ENCODE results near the gene ATXN10.

The ATXN10 gene

GRCh38 chr22:45762545-45763235 lies 91.1 kb downstream of the ATXN10 start:
- H2BK5ac ChIP-seq (ENCODE audit: low read depth, low read length, poor library complexity), result no peak overlapping the region
- H2BK12ac ChIP-seq (ENCODE audit: low read length), result no peak overlapping the region
- no peaks in the 10 kb centered on the region for H3K9me3 ChIP-seq (ENCODE audit: insufficient read depth, low read depth, low read length)
- no CpG with 5 or more reads among the region's 7 CpGs for WGBS (ENCODE audit: extremely low coverage, insufficient coverage, insufficient read length)
- H3K79me1 ChIP-seq (ENCODE audit: low read length), result peaks cover 8% of the 10 kb centered on the region
- H3K27ac ChIP-seq (ENCODE audit: low read depth, low read length), result peak overlapping the region; percentile 43
- H3K4ac ChIP-seq (ENCODE audit: low read depth, low read length), result no peak overlapping the region
- H3K4me2 ChIP-seq (ENCODE audit: low read length), result no peak overlapping the region
- peaks cover 5 to 9% of the 10 kb centered on the region in 2 experiments for H3K36me3 ChIP-seq (ENCODE audit: control insufficient read depth in 1 of 2, insufficient read depth in 2 of 2, low read length in 2 of 2)
- no peak overlapping the region for H3K23ac ChIP-seq (ENCODE audit: low read length)
- H2BK120ac ChIP-seq (ENCODE audit: insufficient read depth, low read length, poor library complexity), result no peak overlapping the region
- H3K4me1 ChIP-seq (ENCODE audit: control insufficient read depth in 1 of 2, insufficient read depth in 2 of 2, low read length in 2 of 2), result peaks cover 18 to 25% of the 10 kb centered on the region in 2 experiments
- H3K18ac ChIP-seq (ENCODE audit: low read length), result peak overlapping the region; percentile 48
- H3K27me3 ChIP-seq (ENCODE audit: insufficient read depth, low read length), result no peaks in the 10 kb centered on the region
- H4K8ac ChIP-seq (ENCODE audit: low read depth, low read length), result peak overlapping the region; percentile 16
- peak overlapping the region; percentile 12 for H4K91ac ChIP-seq (ENCODE audit: low read depth, low read length)
- H2AK5ac ChIP-seq (ENCODE audit: low read length), result no peak overlapping the region
- H3K9ac ChIP-seq (ENCODE audit: low read length), result no peak overlapping the region
- H3K79me2 ChIP-seq (ENCODE audit: control insufficient read depth, insufficient read depth, low read length, poor library complexity), result peaks cover 4% of the 10 kb centered on the region
- no peak overlapping the region for H2AFZ ChIP-seq (ENCODE audit: insufficient read depth, low read length, poor library complexity)
- DNase-seq, result no peak
- H4K12ac ChIP-seq (ENCODE audit: low read depth, low read length), result no peak overlapping the region
- H3K14ac ChIP-seq (ENCODE audit: low read length), result peak overlapping the region; percentile 12
- no peak overlapping the region for H3K4me3 ChIP-seq (ENCODE audit: low read depth, low read length)

GRCh38 chr22:45763236-45763624 lies 91.6 kb downstream of the ATXN10 start:
- peaks cover 2% of the 10 kb centered on the region for H3K79me2 ChIP-seq (ENCODE audit: control insufficient read depth, insufficient read depth, low read length, poor library complexity)
- peak overlapping the region; percentile 48 for H3K18ac ChIP-seq (ENCODE audit: low read length)
- DNase-seq, result no peak

GRCh38 chr22:45768490-45768889 lies 96.9 kb downstream of the ATXN10 start:
- Histone ChIP-seq H4K12ac (ENCODE audit: low read depth, low read length) (no peak overlapping the region), H3K79me2 (ENCODE audit: control insufficient read depth, insufficient read depth, low read length, poor library complexity) (peaks cover 2% of the 10 kb centered on the region), H3K27me3 (ENCODE audit: insufficient read depth, low read length) (no peaks in the 10 kb centered on the region), H3K14ac (ENCODE audit: low read length) (no peak overlapping the region), H4K8ac (ENCODE audit: low read depth, low read length) (no peak overlapping the region), H3K9me3 (ENCODE audit: insufficient read depth, low read depth, low read length) (no peaks in the 10 kb centered on the region), H3K9ac (ENCODE audit: low read length) (no peak overlapping the region), H3K4me2 (ENCODE audit: low read length) (no peak overlapping the region), H2BK120ac (ENCODE audit: insufficient read depth, low read length, poor library complexity) (no peak overlapping the region), H3K23ac (ENCODE audit: low read length) (no peak overlapping the region), H3K27ac (ENCODE audit: low read depth, low read length) (no peak overlapping the region), H2BK5ac (ENCODE audit: low read depth, low read length, poor library complexity) (no peak overlapping the region), H3K4me3 (ENCODE audit: low read depth, low read length) (no peak overlapping the region), H3K18ac (ENCODE audit: low read length) (no peak overlapping the region), H3K4ac (ENCODE audit: low read depth, low read length) (no peak overlapping the region), H3K36me3 (ENCODE audit: control insufficient read depth in 1 of 2, insufficient read depth in 2 of 2, low read length in 2 of 2) (peaks cover 3 to 5% of the 10 kb centered on the region in 2 experiments), H2BK12ac (ENCODE audit: low read length) (no peak overlapping the region), H3K79me1 (ENCODE audit: low read length) (peaks cover 3% of the 10 kb centered on the region), H3K4me1 (ENCODE audit: control insufficient read depth in 1 of 2, insufficient read depth in 2 of 2, low read length in 2 of 2) (peaks cover 5 to 8% of the 10 kb centered on the region in 2 experiments), H2AK5ac (ENCODE audit: low read length) (no peak overlapping the region), H2AFZ (ENCODE audit: insufficient read depth, low read length, poor library complexity) (no peak overlapping the region), H4K91ac (ENCODE audit: low read depth, low read length) (no peak overlapping the region)
- no peak for DNase-seq
- no CpG with 5 or more reads among the region's 3 CpGs for WGBS (ENCODE audit: extremely low coverage, insufficient coverage, insufficient read length)

More at GRCh38 chr22:45763236-45763624, 91.6 kb downstream of the ATXN10 start:
- H3K9ac ChIP-seq (ENCODE audit: low read length), result no peak overlapping the region
- H3K36me3 ChIP-seq (ENCODE audit: control insufficient read depth in 1 of 2, insufficient read depth in 2 of 2, low read length in 2 of 2), result peaks cover 2 to 6% of the 10 kb centered on the region in 2 experiments
- H2AFZ ChIP-seq (ENCODE audit: insufficient read depth, low read length, poor library complexity), result no peak overlapping the region
- H3K14ac ChIP-seq (ENCODE audit: low read length), result peak overlapping the region; percentile 12
- H3K4me2 ChIP-seq (ENCODE audit: low read length), result no peak overlapping the region
- peak overlapping the region; percentile 16 for H4K8ac ChIP-seq (ENCODE audit: low read depth, low read length)
- H3K4me1 ChIP-seq (ENCODE audit: control insufficient read depth in 1 of 2, insufficient read depth in 2 of 2, low read length in 2 of 2), result peaks cover 18 to 23% of the 10 kb centered on the region in 2 experiments
- no peak overlapping the region for H3K4me3 ChIP-seq (ENCODE audit: low read depth, low read length)
- no peak overlapping the region for H4K12ac ChIP-seq (ENCODE audit: low read depth, low read length)
- H3K79me1 ChIP-seq (ENCODE audit: low read length), result peaks cover 6% of the 10 kb centered on the region
- H2BK120ac ChIP-seq (ENCODE audit: insufficient read depth, low read length, poor library complexity), result no peak overlapping the region
- H2AK5ac ChIP-seq (ENCODE audit: low read length), result no peak overlapping the region
- peak overlapping the region; percentile 12 for H4K91ac ChIP-seq (ENCODE audit: low read depth, low read length)
- H3K9me3 ChIP-seq (ENCODE audit: insufficient read depth, low read depth, low read length), result no peaks in the 10 kb centered on the region
- WGBS (ENCODE audit: extremely low coverage, insufficient coverage, insufficient read length), result no CpG with 5 or more reads among the region's 10 CpGs
- no peak overlapping the region for H2BK12ac ChIP-seq (ENCODE audit: low read length)
- no peaks in the 10 kb centered on the region for H3K27me3 ChIP-seq (ENCODE audit: insufficient read depth, low read length)
- no peak overlapping the region for H2BK5ac ChIP-seq (ENCODE audit: low read depth, low read length, poor library complexity)
- H3K23ac ChIP-seq (ENCODE audit: low read length), result no peak overlapping the region
- H3K4ac ChIP-seq (ENCODE audit: low read depth, low read length), result no peak overlapping the region
- peak overlapping the region; percentile 43 for H3K27ac ChIP-seq (ENCODE audit: low read depth, low read length)

- Histone ChIP-seq H2BK5ac (ENCODE audit: low read depth, low read length, poor library complexity) (no peak overlapping the region), H4K12ac (ENCODE audit: low read depth, low read length) (no peak overlapping the region), H3K4me2 (ENCODE audit: low read length) (no peak overlapping the region), H3K27ac (ENCODE audit: low read depth, low read length) (no peak overlapping the region), H2BK120ac (ENCODE audit: insufficient read depth, low read length, poor library complexity) (no peak overlapping the region), H3K9me3 (ENCODE audit: insufficient read depth, low read depth, low read length) (no peaks in the 10 kb centered on the region), H3K23ac (ENCODE audit: low read length) (no peak overlapping the region), H2BK12ac (ENCODE audit: low read length) (no peak overlapping the region), H3K18ac (ENCODE audit: low read length) (no peak overlapping the region), H2AFZ (ENCODE audit: insufficient read depth, low read length, poor library complexity) (no peak overlapping the region), H3K4me3 (ENCODE audit: low read depth, low read length) (no peak overlapping the region), H3K4me1 (ENCODE audit: control insufficient read depth in 1 of 2, insufficient read depth in 2 of 2, low read length in 2 of 2) (peaks cover 0 to 3% of the 10 kb centered on the region in 2 experiments), H3K14ac (ENCODE audit: low read length) (no peak overlapping the region), H3K79me2 (ENCODE audit: control insufficient read depth, insufficient read depth, low read length, poor library complexity) (no peaks in the 10 kb centered on the region), H4K8ac (ENCODE audit: low read depth, low read length) (no peak overlapping the region), H3K36me3 (ENCODE audit: control insufficient read depth in 1 of 2, insufficient read depth in 2 of 2, low read length in 2 of 2) (peaks cover 8% of the 10 kb centered on the region in 2 experiments), H3K9ac (ENCODE audit: low read length) (no peak overlapping the region), H3K4ac (ENCODE audit: low read depth, low read length) (no peak overlapping the region), H4K91ac (ENCODE audit: low read depth, low read length) (no peak overlapping the region), H3K79me1 (ENCODE audit: low read length) (no peaks in the 10 kb centered on the region), H2AK5ac (ENCODE audit: low read length) (no peak overlapping the region), H3K27me3 (ENCODE audit: insufficient read depth, low read length) (no peaks in the 10 kb centered on the region)
- no CpG with 5 or more reads among the region's 3 CpGs for WGBS (ENCODE audit: extremely low coverage, insufficient coverage, insufficient read length)
- DNase-seq, result no peak
Measured at GRCh38 chr22:45769569-45770210, 98.1 kb downstream of the ATXN10 start.

Measured in trophoblast cell (in vitro differentiated cells and primary cell).